Medulla oblongata (tissue), 1 donor: ENCODE results near the gene GPATCH4.

Source experiments
- DNase-seq: peaks from one replicate; pipeline ENCODE4 v3.0.0-alpha.2; 2015; ENCODE audit errors: extremely low spot score

The GPATCH4 gene

DNA sequence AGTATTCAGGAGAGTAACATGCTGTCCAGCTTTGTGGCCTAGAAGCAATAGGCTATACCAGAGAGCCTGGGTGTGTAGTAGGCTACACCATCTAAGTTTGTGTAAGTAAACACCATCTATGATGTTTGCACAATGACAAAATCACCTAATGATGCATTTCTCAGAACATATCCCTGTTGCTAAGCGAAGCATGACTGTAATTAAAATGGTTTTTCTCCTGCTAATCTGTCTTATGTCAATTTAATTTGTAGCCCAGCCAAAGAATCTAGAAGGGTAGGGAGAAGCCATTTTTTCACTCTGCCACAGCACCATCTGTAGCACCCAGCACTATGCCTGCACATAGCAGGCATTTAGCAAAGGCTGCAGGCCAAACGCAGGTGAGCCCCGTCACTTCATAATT is 23.7 kb downstream of the GPATCH4 start:
- DNase-seq: no peak

GRCh38 chr1:156574039-156574633 is 27.1 kb downstream of the GPATCH4 start:
- DNase-seq: no peak

DNA sequence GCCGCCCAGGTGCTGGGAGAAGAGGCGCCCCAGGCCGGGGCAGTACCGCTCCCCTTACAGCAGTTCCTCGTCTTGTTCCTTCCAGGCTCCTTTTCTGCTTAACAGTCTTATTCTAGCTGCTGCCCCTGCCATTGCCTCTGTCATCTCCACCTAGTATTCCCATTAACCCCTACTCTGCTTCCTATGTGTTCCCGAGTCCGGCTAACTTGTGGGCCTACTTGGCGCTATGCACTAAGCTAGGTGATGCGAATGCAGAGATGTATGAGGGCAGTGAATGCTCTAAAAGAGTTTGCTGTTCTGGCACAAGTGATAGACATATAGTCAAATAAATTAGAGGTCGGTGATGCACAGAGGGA is 28.6 kb downstream of the GPATCH4 start:
- DNase-seq: no peak

GRCh38 chr1:156571919-156572662 is 29.2 kb downstream of the GPATCH4 start, which contains the start of gene IQGAP3:
TSS of gene IQGAP3 (minus strand) at chr1:156572565. CDS start at chr1:156572529, 36 bp downstream.
- peak; percentile 83 for DNase-seq

DNA sequence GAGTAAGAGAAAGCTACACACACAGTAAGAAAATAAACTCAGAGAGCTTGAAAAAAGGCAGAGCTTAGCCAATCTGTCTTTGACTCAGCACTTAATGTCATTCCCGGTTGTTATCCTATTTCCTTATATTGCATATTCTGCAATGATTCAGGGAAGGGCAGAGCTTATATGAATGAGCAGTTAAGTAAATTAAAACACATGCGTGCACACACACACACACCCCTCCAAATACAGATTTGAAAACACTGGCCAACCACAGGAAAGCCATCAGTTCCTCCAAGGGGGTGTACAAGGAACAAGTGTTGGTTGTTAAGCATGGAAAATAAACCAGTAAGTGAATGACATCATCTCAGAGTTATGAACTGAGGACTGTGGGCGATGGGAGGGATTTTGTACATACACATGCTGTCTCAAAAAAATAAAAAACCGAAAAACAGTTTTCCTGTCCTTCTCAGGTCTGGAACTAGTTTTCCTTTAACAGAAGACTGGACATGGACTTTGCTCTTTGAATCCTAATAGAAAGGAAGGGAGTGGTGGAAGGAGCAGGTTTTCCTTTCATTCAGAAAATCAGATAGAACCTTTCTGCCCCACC is 29.9 kb downstream of the GPATCH4 start:
- DNase-seq: no peak

DNA sequence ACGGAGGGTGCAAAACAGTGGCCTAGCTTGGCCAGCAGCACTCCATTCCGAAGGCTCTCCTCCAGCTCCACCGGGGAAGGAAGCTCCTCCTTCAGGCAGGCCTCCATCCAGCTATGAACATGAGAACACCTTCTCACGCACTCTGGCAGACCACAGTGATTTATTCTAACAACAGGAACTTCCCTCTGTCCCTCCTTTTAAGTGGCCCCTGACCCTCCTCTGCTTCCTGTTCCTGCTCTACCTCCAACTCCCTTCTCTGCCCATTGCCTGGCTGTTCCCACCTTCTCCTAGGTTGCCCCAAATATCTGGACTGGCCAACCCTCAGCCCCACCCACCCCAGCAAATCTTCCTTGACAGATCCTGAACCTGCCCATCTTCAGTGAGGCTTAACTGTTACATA is 34.8 kb downstream of the GPATCH4 start:
- no peak for DNase-seq

DNA sequence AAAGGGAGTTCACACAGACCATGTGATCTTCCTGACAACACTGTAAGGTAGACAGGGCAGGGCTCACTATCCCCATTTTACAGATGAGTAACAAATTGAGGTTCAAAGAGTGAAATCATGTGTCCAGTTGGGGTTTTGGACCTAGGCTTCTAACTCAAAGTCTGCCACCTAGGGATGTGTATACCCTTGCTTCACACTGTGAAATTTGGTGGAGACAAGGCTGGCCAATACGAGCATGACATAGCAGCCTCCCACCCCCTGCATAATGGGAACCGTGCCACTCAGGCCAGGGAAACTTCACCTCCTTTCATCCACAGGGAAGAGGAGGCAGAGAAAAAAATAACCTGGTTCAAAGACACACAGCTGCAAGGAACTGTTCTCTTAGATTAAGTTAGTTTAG is 35.8 kb downstream of the GPATCH4 start:
- DNase-seq: no peak

DNA sequence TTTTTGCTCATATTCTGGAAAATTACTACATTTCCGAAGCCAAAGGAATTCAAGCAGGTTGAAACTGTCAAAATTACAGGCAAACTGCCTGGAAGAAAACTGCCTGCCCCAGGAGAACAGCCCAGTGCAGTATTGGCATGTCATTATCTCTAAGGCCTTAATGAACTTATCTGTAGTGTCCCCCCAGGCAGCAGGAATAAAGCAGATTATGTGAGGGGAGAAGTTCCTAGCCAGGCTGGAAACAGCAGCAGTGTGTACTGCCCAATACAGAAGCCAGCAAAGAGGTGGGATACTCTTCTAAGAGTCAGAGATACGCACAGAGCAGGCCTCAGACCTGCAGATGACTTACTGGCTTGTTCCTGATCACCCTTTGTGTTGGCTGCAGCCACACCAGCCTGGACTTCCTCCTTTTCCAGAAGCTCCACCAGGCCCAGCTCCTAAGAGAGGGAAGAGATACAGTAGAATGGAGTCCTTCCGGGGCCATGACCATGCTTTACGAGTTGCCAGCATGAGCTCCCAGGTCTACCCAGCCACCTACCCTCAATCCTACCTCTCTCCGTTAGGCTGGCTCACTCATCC is 40.6 kb downstream of the GPATCH4 start:
- DNase-seq: no peak

GRCh38 chr1:156559797-156560385 is 41.4 kb downstream of the GPATCH4 start:
- no peak for DNase-seq

GRCh38 chr1:156559086-156559796 is 42.0 kb downstream of the GPATCH4 start:
- DNase-seq: no peak

- no peak for DNase-seq
These were observed 44.9 kb downstream of the GPATCH4 start for GRCh38 chr1:156556354-156556753.

DNA sequence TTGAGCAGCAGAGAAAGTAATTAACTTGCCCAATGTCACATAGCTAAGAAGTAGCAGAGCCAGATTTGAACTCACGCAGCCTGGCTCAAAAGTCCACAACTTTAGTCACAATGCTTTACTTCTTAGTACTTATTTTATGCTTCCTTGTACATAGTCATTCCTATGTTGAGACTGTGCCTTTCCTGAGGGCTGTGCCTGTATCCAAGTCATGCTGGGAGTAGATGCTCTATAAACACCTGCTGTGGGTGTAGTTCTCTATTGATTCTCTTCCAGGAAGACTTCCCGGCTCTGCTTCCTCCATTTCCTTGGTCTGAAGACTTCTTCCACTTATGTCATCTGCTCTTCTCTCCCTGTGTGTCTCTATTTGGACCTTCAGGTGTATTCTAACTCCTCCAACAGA is 45.6 kb downstream of the GPATCH4 start:
- no peak for DNase-seq

DNA sequence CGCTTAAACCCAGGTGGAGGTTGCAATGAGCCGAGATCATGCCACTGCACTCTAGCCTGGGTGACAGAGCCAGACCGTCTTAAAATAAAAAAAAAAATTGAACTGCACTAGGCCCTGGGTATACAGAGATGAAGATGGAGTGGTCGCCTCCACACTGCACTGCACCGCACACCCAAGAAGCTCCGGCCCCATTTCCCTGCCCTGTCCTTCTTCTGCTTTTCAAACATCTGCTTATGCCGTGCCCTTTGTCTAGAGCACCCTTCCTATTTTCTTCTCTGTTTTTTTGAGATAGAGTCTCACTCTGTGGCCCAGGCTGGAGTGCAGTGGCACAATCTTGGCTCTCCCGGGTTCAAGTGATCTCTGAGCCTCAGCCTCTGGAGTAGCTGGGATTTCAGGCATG is 46.3 kb downstream of the GPATCH4 start:
- DNase-seq: no peak

GRCh38 chr1:156553860-156554485 is 47.3 kb downstream of the GPATCH4 start:
- peak; percentile 36 for DNase-seq

DNA sequence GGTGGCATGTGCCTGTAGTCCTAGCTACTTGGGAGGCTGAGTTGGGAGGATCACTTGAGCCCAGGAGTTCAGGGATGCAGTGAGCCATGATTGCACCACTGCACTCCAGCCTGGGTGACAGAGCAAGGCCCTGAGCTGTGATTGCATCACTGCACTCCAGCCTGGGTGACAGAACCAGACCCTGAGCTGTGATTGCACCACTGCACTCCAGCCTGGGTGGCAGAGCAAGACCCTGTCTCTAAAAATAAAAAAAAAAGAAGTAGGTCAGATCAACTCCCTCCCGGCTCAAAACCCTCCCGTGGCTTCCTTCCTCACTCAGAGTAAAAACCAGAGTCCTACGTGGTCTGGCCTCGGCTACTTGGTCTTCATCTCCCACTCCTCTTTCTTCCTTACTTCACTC is 48.3 kb downstream of the GPATCH4 start:
- DNase-seq: peak; percentile 73

GRCh38 chr1:156552518-156552917 is 48.8 kb downstream of the GPATCH4 start:
- no peak for DNase-seq

DNA sequence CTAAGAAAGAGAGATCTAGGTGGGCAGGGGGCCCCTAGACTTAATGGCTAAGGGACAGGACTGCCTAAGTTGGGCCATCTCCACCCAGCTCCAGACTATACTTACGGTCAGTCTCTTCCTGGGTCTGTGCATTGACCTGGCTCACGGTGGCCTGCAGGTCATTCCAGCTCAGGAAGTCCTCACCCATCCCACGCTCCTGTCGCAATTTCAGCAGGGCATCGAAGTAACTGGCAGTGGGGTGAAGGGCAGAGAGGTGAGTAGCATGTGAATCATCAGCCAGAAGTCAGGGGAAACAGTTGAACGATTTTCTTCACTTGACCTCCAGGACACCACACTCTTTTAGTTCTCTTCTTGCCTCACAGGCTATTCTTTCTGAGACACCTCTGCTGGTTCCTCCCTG is 49.4 kb downstream of the GPATCH4 start:
- DNase-seq: no peak

DNA sequence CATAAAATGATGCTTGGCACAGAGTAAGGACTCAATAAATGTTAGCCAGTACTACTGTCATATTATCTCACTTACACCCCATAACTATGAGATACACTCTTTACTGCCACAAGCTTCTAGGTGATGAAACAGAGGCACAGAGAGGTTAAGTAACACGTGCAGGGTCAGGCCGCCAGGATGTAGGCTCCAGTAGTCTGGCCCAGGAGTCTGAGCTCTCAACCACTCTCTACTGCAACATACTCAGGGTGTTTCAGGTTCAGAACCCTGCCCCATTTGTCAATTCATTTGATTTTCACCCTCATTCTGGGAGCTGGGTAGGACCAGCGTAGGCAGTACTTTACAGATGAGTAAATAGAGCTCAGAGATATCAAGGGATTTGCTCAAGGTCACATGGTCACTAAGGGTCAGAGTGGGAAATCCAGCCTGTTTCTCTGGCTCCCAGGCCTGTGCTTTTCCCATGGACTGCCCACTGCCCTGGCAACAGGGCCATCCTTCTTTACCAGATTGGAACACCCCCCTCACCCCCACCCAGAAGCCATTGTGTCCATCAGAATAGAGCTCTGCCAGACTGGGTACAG is 50.1 kb downstream of the GPATCH4 start:
- no peak for DNase-seq

DNA sequence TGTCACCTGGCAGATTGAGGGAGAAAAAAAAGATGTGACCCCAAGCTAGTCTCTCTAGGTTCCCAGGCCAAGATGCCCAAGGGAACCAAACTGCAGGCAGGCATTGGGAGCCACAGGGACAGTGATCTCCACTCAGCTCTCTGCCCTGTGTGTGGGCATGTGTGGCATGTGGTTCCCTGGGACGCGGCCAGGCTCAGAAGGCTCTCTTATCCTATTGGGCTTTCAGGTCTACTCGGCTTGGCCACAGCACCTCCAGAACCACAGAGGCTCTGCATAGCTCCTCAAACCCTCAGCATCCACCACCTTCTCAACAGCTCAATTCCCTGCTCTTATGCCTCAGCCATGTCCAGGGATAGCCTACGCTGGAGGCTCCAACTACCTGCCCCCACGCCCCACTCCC is 50.9 kb downstream of the GPATCH4 start:
- no peak for DNase-seq

- no peak for DNase-seq
These were observed 51.4 kb downstream of the GPATCH4 start for GRCh38 chr1:156549831-156550230.

DNA sequence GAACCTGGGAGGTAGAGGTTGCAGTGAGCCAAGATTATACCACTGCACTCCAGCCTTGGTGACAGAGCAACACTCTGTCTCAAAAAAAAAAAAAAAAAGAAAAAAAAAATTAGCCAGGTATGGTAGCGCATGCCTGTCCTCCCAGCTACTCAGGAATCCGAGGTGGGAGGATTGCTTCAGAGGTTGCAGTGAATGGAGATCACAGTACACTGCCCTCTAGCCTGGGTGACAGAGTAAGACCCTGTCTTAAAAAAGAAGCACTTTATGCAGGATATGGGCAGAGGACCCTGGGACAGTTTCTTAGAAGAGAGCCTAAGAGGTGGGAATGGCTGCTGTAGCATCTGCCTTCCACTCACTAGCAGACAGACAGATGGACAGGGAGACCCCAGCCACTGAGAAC is 51.9 kb downstream of the GPATCH4 start:
- DNase-seq: no peak
